Stimulated activated CD4-positive, alpha-beta T cell treated with anti-CD3 and anti-CD28 coated beads, Interleukin-15, amount 100 ng/mL, for 24 hours (primary cell): ENCODE results near the gene KNTC1.
"Not testable (repeated sequence)": the region's sequence is repeated elsewhere in the genome, so short reads cannot be mapped to it uniquely, and the experiment has no call there.

ENCODE experiments used
- DNase-seq: peaks from one replicate; pipeline ENCODE4 v3.0.0-alpha.2; 2020

Gene KNTC1, protein sequence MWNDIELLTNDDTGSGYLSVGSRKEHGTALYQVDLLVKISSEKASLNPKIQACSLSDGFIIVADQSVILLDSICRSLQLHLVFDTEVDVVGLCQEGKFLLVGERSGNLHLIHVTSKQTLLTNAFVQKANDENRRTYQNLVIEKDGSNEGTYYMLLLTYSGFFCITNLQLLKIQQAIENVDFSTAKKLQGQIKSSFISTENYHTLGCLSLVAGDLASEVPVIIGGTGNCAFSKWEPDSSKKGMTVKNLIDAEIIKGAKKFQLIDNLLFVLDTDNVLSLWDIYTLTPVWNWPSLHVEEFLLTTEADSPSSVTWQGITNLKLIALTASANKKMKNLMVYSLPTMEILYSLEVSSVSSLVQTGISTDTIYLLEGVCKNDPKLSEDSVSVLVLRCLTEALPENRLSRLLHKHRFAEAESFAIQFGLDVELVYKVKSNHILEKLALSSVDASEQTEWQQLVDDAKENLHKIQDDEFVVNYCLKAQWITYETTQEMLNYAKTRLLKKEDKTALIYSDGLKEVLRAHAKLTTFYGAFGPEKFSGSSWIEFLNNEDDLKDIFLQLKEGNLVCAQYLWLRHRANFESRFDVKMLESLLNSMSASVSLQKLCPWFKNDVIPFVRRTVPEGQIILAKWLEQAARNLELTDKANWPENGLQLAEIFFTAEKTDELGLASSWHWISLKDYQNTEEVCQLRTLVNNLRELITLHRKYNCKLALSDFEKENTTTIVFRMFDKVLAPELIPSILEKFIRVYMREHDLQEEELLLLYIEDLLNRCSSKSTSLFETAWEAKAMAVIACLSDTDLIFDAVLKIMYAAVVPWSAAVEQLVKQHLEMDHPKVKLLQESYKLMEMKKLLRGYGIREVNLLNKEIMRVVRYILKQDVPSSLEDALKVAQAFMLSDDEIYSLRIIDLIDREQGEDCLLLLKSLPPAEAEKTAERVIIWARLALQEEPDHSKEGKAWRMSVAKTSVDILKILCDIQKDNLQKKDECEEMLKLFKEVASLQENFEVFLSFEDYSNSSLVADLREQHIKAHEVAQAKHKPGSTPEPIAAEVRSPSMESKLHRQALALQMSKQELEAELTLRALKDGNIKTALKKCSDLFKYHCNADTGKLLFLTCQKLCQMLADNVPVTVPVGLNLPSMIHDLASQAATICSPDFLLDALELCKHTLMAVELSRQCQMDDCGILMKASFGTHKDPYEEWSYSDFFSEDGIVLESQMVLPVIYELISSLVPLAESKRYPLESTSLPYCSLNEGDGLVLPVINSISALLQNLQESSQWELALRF (N-terminal part only)

DNA sequence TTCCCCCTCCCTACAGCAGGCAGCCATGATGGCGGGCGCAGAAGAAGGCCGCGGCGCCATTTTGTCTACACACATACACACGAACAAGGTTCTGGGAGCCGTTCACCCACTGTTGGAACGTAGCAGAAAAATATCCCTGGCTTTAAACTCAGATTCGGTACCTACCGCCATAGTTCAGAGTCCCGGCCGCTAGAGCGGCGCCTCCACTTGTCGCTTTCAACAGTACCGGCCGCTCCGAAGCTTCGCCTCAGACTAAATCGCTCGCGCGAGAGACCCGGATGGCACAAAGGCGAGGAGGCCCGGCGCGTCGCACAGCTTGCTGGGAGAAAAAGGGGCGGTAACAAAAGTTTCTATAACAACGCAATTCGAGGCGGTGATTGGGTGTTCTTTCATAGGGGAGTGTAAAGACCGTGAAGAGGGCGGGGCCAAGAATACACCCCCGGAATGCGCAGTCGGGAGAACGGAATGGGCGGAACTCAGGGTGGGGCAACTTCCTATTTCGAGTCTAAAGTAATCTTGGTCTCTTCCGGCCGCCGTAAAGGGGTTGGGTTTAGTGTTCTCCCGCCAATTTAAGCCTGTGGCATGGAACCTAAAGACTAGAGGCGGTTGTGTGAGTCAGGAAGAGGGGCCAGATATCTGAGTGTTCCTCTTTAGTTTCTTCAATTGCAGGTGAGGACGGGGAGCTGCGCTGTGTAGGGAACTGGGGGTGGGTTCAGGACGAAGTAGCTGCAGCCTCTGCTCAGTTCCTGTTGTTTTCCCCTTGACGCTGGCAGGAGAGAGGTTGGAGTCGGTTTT lies at the start of gene KNTC1, which contains the start of gene RSRC2:
KNTC1 (plus strand) TSS at position 567 of the 795 bp plus-strand sequence. CDS start 2,815 bp downstream, outside the sequence.
RSRC2 (minus strand) TSS at position 254 of the 795 bp plus-strand sequence; CDS start at position 171, 83 bp downstream.
- peak; percentile 99 for DNase-seq

- no peak for DNase-seq
Observed at GRCh38 chr12:122480753-122481152, 46.3 kb upstream of the KNTC1 start.

DNA sequence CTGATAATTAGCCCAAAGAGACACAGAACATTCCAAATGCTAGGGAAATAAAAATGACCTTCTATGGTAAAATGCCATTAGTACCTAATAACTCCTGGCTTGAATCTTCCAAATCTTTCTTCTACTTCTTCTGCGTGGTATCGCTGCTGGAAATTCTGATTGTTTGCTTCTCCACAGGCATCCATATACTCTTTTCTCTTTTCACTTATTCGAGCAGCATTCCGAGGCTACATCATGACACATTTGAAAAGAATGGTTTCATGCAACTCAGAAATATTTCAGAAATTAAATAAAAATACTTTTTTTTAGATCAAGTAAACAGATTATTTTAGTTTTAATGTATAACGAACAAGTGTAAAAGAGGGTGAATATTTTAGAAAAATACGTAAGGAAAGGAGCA lies 45.2 kb upstream of the KNTC1 start:
- no peak for DNase-seq

DNA sequence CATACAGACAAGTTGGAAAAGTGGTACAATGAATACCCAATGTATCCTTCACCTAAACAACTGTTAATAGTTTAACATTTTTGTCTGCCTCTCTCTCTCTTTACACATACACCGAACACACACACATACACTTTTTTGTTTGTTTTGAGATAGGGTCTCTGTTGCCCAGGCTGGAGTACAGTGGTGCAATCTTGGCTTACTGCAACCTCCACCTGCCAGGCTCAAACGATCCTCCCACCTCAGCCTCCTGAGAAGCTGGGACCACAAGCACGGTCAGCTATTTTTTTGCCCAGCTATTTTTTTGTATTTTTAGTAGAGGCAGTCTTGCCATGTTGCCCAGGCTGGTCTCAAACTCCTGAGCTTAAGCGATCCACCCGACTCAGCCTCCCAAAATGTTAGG lies 43.1 kb upstream of the KNTC1 start:
- no peak for DNase-seq

DNA sequence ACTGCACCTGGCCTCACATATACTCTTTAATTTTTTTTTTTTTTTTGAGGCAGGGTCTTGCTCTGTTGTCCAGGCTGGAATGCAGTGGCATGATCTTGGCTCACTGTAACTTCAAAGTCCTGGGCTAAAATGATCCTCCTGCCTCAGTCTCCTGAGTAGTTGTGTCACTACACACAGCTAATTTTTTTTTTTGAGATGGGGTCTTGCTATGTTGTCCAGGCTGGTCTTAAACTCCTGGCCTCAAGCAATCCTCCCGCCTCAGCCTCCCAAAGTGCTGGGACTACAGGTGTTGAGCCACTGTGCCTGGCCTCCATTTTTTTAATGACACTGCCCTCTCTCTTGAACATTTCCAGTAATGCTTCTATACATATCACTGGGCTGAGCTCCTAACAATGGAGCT lies 42.7 kb upstream of the KNTC1 start:
- DNase-seq = not testable (repeated sequence)

- not testable (repeated sequence) for DNase-seq
Observed at GRCh38 chr12:122486360-122486759, 40.7 kb upstream of the KNTC1 start.

DNA sequence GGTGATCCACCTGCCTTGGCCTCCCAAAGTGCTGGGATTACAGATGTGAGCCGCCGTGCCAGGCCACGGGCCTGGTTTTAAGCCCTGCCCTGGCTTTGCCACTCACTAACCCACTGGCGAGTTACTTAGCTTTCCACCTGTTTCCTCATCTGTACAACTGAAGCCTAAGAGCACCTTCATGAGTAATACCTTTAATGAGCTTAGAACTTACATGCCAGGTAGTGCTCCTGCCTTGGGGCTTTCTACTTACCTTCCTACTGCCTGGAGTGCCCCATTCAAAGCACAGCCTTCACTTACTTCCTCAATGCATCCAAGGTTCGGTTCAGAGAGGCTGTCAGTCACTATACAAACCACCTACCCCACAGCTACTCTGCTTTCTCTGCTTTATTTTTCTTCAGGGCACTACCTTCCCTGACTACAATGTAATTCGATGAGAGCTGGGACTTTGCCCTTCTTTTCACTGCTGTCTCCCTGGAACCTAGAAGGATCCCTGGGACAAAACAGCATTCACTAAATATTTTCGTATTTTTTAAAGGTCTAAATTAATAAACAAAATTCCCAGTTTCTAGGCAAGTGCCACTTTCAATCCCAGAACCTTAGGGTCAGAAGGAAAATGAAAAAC lies 40.1 kb upstream of the KNTC1 start:
- DNase-seq = no peak

DNA sequence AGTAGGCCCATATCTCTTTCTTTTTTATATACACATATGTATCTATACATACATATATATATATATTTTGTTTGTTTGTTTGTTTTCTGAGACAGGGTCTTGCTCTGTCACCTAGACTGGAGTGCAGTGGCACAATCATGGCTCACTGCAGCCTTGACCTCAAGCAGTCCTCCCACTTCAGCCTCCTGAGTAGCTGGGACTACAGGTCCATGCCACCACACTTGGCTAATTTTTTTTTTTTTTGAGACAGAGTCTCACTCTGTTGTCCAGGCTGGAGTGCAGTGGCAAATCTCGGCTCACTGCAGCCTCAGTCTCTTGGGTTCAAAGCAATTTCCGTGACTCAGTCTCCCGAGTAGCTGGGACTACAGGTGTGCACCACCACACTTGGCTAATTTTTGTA lies 39.2 kb upstream of the KNTC1 start:
- DNase-seq = not testable (repeated sequence)

GRCh38 chr12:122489038-122489437 lies 38.0 kb upstream of the KNTC1 start:
- DNase-seq = no peak

GRCh38 chr12:122491991-122492390 lies 35.1 kb upstream of the KNTC1 start:
- no peak for DNase-seq

DNA sequence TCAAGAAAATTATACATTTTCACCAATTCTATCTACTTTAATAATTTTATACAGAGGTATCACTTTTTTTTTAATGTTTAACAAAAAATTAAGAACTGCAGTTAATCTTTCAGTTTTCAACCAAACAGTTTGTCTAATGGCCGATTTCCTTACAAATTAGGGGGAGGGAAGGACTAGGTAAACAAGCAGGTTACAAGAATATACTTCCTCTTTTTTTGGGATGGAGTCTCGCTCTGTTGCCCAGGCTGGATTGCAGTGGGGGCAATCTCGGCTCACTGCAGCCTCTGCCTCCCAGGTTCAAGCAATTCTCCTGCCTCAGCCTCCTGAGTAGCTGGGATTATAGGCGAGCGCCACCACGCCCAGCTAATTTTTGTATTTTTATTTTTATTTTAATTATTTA lies 33.8 kb upstream of the KNTC1 start:
- not testable (repeated sequence) for DNase-seq

DNA sequence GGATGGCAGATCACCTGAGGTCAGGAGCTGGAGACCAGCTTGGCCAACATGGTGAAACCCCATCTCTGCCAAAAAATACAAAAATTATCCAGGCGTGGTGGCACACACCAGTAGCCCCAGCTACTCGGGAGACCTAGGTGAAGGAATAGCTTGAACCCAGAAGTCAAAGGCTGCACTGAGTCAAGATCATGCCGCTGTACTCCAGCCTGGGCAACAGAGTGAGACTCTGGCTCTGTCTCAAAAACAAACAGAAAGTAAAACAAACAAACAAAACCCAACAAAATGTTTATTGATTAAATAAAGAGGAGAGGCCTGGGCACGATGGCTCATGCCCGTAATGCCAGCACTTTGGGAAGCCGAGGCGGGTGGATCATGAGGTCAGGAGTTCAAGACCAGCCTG lies 31.8 kb upstream of the KNTC1 start:
- DNase-seq = no peak

GRCh38 chr12:122499991-122500684 lies 26.9 kb upstream of the KNTC1 start:
- peak; percentile 55 for DNase-seq

GRCh38 chr12:122500685-122501488 lies 26.2 kb upstream of the KNTC1 start, which contains the start of gene ZCCHC8:
TSS of gene ZCCHC8 (minus strand) at chr12:122500932. CDS start at chr12:122500840, 92 bp downstream.
- DNase-seq = peak; percentile 99

GRCh38 chr12:122501489-122501989 lies 25.5 kb upstream of the KNTC1 start:
- DNase-seq = no peak

GRCh38 chr12:122503147-122503751 lies 23.8 kb upstream of the KNTC1 start:
- DNase-seq = no peak

DNA sequence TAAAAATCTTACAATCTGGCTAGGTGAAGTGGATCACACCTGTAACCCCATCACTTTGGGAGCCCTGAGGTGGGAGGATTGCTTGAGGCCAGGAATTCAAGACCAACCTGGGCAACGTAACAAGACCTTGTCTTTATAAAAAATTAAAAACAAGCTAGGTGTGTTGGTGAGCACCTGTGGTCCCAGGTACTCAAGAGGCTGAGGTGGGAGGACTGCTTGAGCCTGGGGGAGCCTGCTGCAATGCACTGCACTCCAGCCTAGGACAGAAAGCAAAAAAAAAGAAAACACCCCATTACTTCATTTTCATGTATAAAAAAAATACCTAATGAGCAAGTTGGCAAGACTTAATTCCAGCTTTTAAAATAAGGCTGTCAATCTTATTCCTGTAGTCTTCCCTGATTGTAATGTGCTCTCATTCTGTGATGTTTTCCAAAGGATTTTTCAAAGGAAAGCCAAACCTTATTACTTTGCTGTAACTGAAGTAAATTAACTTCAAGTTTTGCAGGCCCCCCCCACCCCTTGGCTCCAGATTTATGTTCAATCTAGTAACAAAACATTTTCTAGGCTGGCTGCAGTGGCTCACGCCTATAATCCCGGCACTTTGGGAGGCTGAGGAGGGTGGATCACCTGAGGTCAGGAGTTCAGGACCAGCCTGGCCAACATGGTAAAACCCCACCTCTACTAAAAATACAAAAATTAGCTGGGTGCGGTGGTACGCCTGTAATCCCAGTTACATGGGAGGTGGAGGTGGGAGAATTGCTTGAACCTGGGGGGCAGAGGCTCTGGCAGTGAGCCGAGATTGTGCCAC lies 23.1 kb upstream of the KNTC1 start:
- no peak for DNase-seq

DNA sequence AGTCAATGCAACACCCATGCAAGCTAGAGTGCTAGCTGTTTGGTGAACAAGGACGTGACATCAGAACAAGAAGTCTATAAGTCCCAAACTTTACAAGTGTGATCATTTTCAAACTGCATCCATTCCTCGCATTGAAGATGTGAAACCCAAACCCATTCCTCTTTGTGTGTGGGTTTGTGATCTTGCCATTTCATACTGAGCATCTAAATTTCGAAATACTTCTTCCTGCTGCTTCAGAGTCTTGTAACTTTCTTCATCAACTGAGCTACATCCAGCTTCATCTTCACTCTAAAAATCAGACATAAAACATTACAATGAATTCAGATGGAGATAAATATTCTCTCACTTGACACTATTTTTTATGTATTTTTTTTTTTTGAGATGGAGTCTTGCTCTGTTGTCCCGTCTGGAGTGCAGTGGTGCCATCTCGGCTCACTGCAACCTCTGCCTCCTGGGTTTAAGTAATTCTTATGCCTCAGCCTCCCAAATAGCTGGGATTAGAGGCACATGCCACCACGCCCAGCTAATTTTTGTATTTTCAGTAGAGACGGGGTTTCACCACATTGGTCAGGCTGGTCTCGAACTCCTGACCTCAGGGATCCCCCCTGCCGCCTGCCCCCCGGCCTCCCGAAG lies 21.5 kb upstream of the KNTC1 start:
- DNase-seq = no peak
